SK-N-MC (cell line): Measurements from ENCODE around the gene GSK3A.

Source experiments
- EZH2 ChIP-seq: fragments of 200-600 bp; sonication (generic); IDR thresholded peaks from one replicate; pipeline ENCODE4 v1.6.1; 2017; ENCODE audit warnings: antibody characterized with exemption
- FOXP2 ChIP-seq: optimal IDR thresholded peaks from 2 replicates; pipeline ENCODE3; 2011; ENCODE audit warnings: mild to moderate bottlenecking, moderate library complexity; ENCODE audit not compliant: insufficient read depth; ENCODE audit errors: extremely low read length, control extremely low read depth
- POLR2AphosphoS5 ChIP-seq: IDR thresholded peaks from 2 replicates; pipeline ENCODE4 v1.6.1; 2012; ENCODE audit warnings: mild to moderate bottlenecking, low read depth, low read length, borderline replicate concordance

DNA sequence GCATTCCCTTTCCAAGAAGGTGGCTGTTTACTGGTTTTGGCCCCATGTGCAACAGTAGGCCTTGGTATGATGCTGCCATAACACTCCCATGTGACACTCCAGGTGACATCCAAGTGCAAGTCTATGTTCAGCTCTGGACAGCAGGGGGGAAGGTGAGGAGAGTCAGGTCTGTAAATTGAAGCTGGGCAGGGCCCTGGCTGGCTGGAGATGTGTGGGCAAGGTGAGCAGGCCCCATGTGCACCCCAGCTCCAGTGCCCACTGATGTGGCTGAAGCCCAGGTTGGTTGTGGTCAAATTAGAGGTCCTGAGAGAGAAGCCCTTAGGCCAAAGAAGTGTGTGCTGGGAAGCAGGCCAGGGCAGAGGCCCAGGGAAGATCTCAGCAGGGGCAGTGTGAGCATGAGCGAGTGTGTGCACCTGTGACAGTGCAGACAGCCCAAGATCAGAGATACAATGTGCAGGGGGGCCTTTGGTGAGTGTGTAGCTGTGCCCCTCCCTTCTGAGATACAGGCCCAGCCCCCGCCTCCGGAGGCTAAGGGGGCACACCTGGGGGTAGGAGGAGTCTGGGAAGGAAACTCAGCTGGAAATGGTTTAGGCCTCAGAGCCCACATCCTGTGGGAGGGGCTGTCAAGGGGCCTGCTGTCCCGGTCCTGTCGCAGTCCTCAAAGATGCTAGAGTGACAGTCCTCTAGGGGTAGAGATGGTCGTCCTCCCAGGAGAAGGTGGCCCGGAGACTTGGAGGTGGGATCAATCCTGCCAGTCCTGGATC is 43.5 kb downstream of the GSK3A start:
- TF ChIP-seq FOXP2 (no peak), POLR2AphosphoS5 (no peak), EZH2 (no peak)
